GM18511 (cell line): Measurements from ENCODE around the gene SMYD3.
A peak's percentile ranks its signal among the peaks of the same experiment; 100 is the strongest.

Source experiments
- ATAC-seq: cut with Tn5 transposase; IDR thresholded peaks from one replicate; pipeline ENCODE4 v1.9.1; 2021; ENCODE audit warnings: mild to moderate bottlenecking, moderate library complexity; ENCODE audit not compliant: unreplicated experiment

SMYD3 gene

GRCh38 chr1:246281639-246282038 is 225.4 kb downstream of the SMYD3 start:
- ATAC-seq: no peak

- ATAC-seq: no peak
These were observed 225.9 kb downstream of the SMYD3 start for GRCh38 chr1:246281195-246281594.

DNA sequence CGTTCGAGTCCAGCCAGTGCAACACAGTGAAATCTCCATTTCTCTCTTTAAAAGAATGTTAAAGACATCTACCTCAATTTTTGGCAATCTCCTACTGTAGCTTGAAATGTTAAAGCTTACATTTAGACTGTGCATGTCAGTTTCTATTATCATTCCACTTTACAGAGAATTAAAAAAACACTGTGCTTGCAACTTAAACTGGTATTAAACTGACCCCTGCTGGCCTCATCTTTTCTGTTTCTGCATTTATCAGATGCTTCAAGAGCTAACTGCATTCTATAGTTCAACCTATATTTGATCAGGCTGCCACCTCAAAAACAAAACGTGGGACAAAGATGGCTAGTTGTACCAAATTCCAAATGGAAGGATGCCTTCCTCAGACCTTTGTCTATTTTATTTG is 226.5 kb downstream of the SMYD3 start:
- ATAC-seq: no peak

DNA sequence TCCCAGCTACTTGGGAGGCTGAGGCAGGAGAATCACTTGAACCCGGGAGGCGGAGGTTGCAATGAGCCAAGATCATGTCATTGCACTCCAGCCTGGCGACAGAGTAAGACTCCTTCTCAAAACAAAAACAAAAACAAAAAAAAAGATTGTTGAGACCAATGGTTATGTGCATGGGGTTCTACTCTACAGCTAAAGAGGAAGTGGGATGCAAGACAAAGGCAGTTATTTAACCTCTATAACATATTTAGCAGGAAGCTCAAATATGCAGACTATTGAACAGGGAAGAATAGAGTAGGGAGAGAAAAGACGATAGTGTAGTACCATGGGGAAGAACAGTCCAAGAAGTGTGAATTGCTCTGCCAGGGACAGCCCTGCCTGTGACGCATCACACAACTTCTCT is 227.7 kb downstream of the SMYD3 start:
- no peak for ATAC-seq

DNA sequence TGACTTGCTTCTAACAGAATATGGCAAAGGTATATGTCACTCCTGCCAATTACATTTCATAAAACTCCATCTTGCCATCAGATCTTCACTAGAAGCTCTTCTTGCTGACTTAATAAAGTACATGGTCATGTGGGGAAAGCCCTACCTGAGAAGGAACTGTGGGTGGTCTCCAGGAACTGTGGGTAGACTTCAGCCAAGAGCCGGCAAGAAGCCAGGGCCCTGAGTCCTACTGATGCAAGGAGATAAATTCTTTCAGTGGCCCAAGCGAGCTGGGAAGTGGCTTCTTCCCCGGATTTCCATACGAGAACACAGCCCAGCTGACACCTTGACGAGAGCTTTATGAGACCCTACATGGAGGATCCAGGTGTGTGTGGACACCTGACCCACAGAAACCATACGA is 228.7 kb downstream of the SMYD3 start:
- ATAC-seq: no peak

GRCh38 chr1:246275036-246275435 is 232.0 kb downstream of the SMYD3 start:
- no peak for ATAC-seq

DNA sequence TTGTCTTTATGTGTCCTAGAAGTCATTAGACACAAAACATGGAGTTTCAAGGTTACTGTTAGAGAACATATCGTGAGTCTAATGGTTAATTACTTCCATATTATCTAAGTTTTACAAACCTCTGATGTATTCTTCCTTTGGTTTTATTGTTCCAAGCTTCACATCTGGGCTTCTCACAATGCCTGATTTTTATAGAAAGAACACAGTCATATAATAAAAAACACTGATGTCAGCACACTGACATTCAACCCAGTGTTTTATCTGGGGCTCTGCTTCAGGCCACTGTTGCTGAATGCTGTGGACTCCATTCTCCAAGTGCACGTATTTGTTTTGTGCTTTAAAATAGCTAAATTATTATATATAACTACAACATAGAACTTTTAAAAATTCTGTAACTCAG is 232.9 kb downstream of the SMYD3 start:
- no peak for ATAC-seq

- ATAC-seq: no peak
These were observed 235.6 kb downstream of the SMYD3 start for GRCh38 chr1:246271516-246271915.

- peak; percentile 86 for ATAC-seq
These were observed 236.8 kb downstream of the SMYD3 start for GRCh38 chr1:246270236-246270635.

DNA sequence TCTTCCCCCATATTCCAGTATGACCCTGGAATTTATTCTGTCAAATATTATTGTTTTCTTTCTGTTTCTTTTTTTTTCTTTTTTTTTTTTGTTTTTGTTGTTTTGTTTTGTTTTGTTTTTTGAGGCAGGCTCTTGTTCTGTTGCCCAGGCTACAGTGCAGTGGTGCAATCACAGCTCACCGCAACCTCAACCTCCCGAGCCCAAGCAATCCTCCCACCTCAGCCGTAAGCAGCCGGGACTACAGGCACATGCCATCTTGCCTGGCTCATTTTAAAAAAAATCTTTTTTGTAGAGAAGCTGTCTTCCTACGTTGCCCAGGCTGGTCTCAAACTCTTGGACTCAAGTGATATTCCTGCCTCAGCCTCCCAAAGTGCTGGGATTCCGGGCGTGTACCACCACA is 237.6 kb downstream of the SMYD3 start:
- no peak for ATAC-seq

DNA sequence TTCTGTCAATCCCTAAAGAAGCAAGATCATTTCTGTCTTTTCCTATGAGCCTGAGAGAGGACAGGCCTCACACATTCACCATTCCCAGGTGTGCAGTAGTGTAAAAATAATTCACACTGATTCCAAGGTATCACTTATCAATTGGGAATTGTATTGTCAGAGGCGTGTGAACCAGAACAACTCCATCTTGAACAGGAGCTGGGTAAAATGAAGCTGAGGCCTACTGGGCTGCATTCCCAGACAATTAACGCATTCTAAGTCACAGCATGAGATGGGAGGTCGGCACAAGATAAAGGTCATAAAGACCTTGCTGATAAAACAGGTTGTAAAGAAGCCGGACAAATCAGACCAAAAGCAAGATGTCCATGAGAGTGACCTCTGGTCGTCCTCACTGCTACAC is 239.2 kb downstream of the SMYD3 start:
- ATAC-seq: no peak

GRCh38 chr1:246267426-246267825 is 239.7 kb downstream of the SMYD3 start:
- ATAC-seq: no peak

DNA sequence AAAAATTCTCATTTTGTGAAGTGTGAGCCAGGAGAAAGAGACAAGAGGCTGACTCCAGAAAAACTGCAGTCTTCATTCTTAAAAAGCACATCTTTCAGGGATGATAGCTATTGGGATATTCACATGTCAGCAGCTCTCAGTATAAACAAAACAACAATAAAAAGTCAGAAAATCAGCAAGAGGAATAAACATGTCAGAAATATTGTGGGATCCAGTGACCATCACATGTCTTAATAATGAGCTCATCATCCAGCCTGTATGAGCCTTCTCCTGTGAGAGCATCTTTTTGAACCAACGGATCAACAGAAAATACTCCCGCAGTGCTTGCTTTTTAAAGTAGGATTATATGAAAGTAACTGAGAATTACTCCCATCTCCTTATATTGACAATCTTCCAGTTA is 241.6 kb downstream of the SMYD3 start:
- no peak for ATAC-seq

- no peak for ATAC-seq
These were observed 244.8 kb downstream of the SMYD3 start for GRCh38 chr1:246262281-246262680.

GRCh38 chr1:246261639-246262038 is 245.4 kb downstream of the SMYD3 start:
- no peak for ATAC-seq

- no peak for ATAC-seq
These were observed 248.8 kb downstream of the SMYD3 start for GRCh38 chr1:246258250-246258649.

GRCh38 chr1:246255773-246256172 is 251.3 kb downstream of the SMYD3 start:
- ATAC-seq: no peak

DNA sequence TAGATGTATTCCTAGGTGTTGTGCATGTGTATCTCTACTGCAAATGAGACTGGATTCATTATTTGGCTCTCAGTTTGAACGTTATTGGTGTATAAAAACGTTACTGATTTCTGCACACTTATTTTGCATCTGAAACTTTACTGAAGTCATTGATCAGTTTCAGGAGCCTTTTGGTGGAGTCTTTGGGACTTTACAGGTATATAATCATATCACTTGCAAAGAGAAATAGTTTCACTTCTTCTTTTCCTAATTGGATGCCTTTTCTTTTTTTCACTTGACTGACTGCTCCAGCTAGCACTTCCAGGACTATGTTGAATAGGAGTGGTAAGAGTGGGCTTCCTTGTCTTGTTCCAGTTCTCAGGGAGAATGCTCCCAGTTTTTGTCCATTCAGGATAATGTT is 252.2 kb downstream of the SMYD3 start:
- peak; percentile 83 for ATAC-seq

DNA sequence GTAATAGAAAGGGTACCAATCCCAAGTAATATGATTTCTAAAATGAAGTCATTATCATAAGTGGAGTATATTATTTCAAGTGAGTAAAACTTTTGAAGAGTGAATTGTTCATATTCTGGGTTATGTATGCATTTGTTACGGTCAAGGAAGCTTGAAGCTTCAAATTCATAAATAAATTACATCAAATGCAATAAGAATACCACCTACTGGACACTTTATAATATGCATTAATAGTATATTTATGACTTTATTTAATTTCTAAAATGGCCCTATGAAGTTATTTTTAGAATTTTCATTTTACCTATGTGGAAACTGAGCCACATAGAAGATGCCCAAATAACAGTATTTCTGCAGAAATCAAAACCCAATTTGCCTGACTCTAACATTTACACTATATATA is 260.6 kb downstream of the SMYD3 start:
- ATAC-seq: no peak

GRCh38 chr1:246245541-246245940 is 261.5 kb downstream of the SMYD3 start:
- no peak for ATAC-seq

DNA sequence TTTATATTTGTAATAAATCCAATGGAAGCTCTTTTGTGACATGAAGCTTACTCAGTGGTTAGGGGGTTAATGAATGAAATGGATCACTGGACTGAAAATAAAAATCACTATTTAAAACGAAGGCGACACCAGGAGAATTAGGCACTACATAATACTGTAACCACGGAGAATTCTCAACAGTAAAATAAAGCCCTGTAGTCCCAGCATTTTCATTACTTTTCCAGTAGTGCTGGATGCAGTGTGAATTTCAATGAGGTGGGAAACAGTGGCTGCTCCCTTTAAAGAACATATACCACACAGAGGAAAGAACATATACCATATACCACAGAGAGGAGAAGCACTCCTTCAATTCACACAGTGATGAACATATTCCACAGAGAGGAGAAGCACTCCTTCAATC is 275.0 kb downstream of the SMYD3 start:
- ATAC-seq: no peak

- no peak for ATAC-seq
These were observed 281.0 kb downstream of the SMYD3 start for GRCh38 chr1:246226041-246226440.

DNA sequence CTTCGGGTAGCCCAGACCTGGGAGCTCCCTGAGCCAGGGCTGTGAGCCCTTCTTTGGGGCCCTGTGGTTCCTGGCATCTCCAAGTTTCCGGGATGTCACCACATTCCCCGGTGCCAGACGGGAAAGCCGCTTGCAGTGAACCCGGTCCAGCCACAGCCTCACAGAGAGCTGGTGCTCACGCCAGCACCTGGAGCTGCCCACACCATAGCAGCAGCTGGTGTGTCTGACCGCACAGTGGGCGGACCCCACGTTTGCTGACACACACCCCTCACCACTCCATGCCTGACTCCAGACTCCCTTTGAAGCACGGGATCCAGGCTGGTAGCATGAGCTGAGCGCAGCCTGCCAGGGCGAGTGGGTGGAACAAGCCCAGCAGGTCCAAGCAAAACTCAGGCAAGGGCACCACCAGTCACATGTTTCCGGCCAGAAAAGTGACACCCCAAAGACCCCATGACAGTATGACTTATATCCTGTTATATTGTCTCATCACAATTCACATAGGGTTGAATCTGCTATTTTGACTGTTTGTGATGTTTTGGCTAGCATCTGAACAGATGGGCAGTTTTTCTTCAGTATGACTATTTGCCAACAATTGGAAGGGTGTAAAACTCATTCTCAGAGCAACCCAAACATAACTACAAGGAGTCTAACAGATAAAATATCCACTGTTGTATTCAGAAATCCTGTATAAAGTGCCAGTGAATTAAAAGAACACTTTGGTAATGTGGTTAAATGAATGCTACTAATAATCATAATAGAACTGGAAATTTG is 285.4 kb downstream of the SMYD3 start:
- no peak for ATAC-seq
